Bone marrow (tissue), 2 donors: ENCODE measurements around the gene RAD51B.

Source experiments
- DNase-seq, 2 donors: peaks; one replicate each; lab custom pipeline; 2025; lab: John Stamatoyannopoulos, UW

The RAD51B gene

DNA sequence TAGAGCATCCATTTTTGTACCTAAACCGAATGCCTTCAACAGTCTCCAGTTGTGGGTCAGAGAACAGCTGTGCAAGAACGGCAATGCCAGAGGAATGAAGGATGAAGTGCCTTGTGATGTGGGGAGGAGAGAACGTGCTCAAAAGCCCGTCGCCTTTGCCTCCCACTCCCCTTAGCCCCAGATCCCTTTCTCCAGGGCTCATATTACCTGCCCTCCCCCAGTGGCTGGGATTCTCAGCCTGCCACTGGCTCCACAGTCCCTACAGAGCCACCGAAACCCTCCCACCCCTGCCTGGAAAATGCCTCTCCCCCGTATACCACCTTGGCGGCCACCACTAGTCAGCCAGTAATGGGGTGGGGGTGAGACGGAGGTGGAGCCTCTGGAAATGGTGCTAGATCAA, 814.8 kb downstream of the RAD51B start:
- no peak for DNase-seq

DNA sequence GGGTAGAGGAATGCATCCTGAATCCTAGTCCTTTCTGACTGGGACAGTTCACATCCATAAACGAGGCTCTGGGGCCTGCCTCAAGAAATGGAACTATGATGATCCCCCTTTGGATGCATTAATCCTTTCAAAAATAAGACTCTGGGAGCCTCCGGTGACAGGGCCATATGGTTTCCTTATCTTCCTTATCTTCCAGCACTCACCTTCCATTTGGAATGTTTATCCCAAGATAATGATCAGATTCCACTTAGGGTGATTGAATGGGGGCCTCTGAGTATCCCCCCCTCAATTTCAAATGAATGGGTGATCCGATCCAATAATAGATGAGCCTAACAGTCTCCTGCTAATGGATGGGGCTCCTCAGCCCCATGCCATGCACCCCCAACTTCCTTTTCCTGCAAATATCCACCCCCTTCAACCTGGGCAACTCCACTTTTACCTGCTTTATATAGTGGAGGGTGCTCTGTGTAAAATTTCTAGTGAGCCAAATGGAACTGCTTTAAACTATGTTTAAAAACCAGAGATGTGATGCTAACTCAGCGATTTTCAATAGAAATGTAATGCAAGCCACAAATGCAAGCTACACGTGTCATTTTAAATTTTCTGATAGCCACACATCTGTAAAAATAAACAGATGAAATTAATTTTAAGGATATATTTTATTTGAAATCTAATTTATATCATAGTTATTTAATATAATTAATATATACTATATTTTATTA, 815.5 kb downstream of the RAD51B start:
- no peak for DNase-seq

GRCh38 chr14:68636597-68636996, 817.0 kb downstream of the RAD51B start:
- no peak for DNase-seq

GRCh38 chr14:68637106-68638021, 817.8 kb downstream of the RAD51B start:
- no peak for DNase-seq

GRCh38 chr14:68638141-68638999, 818.8 kb downstream of the RAD51B start:
- DNase-seq: no peak

DNA sequence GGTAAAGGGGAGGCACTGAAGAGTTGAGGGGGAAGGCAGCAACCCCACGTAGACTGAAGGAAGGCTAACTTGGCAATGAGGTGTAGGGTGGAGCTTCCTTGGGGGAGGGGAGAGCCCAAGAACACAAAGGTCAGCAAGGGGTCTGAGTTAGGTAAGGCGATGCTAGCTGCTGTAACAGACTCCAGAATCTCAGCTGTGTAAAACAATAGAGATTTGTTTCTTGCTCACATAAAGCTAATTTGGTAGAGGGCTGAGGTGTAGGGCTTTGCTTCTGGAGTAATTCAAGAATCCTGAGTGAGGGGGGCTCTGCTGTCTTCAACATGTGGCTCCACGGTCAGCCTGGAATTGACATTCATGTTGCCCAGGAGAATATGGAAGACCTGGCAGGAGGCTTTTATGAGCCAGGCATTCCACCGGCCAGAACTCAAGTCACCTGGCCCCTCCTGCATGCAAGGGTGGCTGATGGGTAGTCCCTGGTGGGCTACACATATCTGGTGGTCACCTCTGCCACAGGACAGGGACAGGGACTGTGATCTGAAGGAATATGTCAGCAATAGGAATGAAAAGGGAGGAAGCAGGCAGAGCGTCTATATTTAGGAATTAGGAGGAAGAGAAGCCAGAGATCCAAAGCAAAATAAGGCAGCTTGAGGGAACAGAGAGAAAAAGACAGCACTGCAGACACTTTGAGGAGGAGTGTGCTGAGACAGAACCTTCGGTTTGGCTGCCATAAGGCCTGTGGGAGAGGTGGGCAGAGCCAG, 819.6 kb downstream of the RAD51B start:
- DNase-seq: no peak

DNA sequence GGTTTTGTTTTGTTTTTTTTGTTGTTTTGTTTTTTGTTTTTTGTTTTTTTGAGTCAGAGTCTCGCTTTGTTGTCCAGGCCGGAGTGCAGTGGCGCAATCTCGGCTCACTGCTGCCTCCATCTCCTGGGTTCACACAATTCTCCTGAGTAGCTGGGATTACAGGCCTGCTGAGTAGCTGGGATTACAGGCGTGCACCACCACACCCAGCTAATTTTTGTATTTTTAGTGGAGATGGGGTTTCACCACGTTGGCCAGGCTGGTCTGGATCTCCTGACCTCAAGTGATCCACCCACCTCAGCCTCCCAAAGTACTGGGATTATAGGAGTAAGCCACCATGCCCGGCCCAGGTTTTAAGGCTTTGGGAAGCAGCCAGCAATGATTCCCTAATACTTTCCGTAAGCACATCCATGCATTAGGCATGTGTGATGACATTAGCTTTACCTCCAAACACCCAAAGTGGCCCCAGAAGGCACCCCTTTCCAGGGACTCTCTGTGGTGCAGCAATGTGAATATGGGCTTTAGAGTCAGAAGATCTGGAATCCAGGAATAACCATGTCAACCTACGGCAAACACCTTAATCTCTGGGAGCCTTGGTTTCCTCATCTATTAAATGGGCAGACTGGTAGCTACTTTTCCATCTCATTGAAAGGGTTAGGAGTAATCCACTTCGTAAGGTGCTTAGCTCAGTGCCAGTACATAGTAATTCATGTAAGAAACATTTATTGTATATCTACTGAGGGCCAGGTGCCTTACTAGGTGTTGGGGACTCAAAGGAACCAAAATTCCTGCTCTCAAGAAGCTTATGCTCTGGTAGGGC, 820.4 kb downstream of the RAD51B start:
- DNase-seq: no peak

DNA sequence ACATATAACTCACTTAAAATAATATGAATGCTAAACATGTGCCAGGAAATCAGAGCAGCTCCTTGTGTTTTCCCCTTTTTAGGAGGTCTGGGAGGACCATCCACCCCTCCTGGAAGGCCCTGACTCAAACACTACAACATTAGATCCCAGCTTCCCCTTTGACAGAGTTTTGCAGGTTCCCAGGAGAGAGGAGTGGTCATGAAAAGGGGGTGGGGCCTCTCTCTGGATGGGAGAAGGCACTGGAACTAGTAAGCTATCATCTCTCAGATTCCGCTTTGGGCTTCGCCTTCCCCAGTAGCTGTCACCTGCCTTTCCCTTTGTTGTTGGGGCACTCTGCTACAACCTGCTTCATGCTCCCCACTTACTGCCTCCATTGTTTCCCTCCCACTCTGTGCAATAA, 824.1 kb downstream of the RAD51B start:
- DNase-seq: no peak

- no peak for DNase-seq
Observed at GRCh38 chr14:68644101-68644500, 824.5 kb downstream of the RAD51B start.

DNA sequence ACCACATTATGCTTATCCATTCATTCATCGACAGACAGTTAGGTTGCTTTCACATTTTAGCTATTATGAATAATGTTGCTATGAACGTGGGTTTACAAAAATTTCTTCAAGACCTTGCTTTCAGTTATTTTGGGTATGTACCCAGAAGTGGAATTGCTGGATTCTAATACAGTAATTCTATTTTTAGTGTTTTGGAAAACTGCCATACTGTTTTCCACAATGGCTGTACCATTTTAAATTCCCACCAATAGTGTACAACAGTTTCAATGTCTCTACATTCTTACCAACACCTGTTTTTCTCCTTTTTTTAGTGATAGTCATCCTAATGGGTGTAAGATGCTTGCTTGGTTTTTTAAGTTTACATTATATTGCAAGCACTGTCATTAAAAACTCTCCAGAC, 825.8 kb downstream of the RAD51B start:
- no peak for DNase-seq

DNA sequence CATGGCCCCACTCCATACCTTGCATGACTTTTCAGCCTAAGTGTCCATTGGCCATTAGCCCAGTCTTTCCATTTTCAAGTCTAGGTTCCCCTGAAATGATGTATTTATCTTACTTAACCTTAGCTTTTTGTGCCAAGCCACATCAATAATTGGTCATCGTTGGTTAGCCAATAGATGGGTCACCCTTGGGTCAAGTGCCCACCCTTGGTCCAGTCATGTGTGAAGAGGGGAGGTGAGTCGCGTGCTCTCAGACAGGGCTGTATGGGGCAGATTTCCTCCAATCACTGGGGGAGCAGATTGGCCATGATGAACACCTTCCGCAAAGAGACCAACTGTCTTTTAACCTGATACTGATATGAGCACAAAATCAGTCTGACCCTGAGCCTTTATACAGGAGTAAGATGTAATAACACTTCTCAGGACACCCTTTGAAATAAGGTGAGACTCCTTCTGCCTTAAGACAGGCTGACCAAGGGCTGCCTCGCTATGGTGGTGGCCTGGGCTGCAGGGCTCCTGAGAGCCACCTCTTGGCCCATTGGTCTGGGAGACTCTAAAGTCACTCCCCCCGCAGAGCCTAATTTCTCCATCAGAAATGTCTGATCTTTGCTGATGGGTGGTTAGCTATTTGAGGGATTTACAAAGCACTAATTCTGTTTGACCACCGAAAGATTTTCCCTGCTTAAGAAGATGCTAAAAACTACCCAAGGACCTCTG, 830.1 kb downstream of the RAD51B start:
- DNase-seq: no peak

DNA sequence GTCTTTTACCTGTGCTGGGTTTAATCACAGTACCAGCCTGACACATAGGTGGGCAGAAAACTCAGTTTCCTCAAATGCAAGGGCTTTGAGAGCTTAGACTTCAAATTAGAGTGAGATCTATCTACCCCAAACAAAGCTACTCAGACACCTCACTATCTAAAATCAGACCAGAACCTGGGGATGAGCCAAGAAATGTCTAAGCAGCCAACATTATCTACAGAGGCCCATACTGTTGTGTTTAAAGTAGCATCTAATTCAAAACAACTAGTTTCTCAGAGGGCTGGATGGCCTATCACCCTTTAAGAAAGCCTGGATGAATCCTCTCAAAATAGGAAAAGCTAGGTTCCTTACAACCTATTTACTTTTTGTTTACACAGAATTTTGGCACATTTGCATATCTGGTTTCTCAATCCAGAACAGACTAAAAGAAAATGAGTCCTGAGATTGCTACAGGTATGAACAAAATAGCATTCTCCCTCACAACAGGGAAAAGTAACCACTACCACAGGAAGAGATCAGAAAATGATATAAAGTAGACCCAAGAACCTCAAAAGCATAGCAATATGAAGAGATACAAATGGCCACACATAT, 830.9 kb downstream of the RAD51B start:
- DNase-seq: no peak

DNA sequence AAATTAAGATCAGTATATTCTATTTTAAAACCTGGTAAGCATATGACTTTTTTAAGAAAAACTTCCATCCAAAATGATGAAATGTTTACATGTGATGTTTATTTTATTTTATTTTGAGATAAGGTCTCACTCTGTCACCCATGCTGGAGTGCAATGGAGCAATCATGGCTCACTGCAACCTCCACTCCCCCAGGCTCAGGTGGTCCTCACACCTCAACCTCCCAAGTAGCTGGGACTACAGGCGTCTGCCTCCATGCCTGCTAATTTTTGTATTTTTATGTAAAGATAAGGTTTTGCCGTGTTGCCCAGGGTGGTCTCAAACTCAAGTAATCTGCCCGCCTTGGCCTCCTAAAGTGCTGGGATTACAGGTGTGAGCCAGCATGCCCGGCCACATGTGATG, 831.5 kb downstream of the RAD51B start:
- DNase-seq: no peak

- DNase-seq: peak in 1 of 2 donors; percentile 51
Observed at GRCh38 chr14:68651652-68652432, 832.3 kb downstream of the RAD51B start.

GRCh38 chr14:68652433-68652690, 832.8 kb downstream of the RAD51B start:
- DNase-seq: no peak

GRCh38 chr14:68653108-68653507, 833.5 kb downstream of the RAD51B start:
- no peak for DNase-seq

DNA sequence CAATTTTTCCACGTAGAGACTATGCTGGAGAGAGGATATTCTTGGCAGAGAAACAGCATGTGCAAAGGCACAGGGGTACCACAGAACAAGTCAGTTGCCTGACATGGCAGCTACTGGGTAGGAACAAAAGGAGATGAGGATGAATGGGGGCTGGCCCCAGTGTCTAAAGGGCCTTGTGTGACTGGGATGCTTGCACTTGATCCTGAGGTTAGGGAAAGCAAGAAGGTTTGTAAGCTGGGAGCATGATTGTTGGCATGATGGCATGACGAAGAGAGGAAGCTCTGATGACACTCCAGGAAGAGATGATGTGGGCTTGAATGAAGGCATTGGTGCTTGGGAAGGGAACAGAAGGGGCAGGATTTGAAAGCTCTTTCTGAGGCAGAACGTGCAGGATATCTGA, 834.2 kb downstream of the RAD51B start:
- peak in 1 of 2 donors; percentile 17 for DNase-seq

DNA sequence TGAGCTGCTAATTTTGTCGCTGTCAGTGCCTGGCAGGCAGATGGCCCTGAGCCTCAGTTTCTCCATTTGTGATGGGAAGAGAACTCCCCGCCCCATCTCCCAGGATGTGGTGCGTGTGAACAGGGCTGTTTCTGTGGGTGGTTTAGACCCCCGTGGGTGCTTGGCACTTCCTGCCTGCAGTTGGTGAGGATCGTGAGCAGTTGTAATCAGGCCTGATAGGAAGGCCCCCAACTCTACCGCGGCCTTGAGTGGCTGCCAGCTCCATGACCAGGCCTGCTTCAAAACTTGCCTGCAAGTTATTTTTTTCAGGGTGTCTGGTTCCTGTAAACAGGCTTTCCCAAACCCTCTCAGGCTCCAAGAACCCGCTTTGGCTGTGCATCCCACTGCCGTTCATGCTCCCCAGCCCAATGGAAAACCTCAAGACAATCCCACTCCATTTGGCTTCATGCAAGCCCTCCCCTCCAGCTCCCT, 834.9 kb downstream of the RAD51B start:
- DNase-seq: no peak
